Measurements from ENCODE around the gene EEF2.

GRCh38 chr19:3984908-3985642 is at the start of gene EEF2:
- TF ChIP-seq POLR2A (IDR thresholded peaks at IDR 0.05; ENCODE audit: low read length), result peak; percentile 99
- TF ChIP-seq GATA1 (IDR thresholded peaks at IDR 0.05; ENCODE audit: low read depth, low read length), result no peak

Data from erythroblast (primary cell).